Sigmoid colon (tissue), 7 donors: ENCODE measurements around the gene TNFRSF25. TPM values are rescaled to one million over a fixed set of nuclear protein-coding genes. Genes with fewer than 3 reads are reported as not detected.

ENCODE experiments used
- DNase-seq: peaks from one replicate; pipeline ENCODE4 v3.0.0-alpha.2; 2019
- H3K27ac ChIP-seq, 4 donors: fragments of 200-600 bp; sonication (generic); one replicate each; pipeline ENCODE4 v1.5.1; 2016 to 2019; ENCODE audit warnings: mild to moderate bottlenecking in 1 of 4
- H3K27me3 ChIP-seq, 3 donors: fragments of 200-600 bp; sonication (generic); one replicate each; pipeline ENCODE4 v1.5.1; 2019; ENCODE audit warnings: mild to moderate bottlenecking in 1 of 3
- H3K36me3 ChIP-seq, 4 donors: fragments of 200-600 bp; sonication (generic); one replicate each; pipeline ENCODE4 v1.5.1; 2016 to 2019
- H3K4me1 ChIP-seq, 4 donors: fragments of 200-600 bp; sonication (generic); one replicate each; pipeline ENCODE4 v1.5.1; 2017 to 2019
- H3K4me3 ChIP-seq, 4 donors: fragments of 200-600 bp; sonication (generic); one replicate each; pipeline ENCODE4 v1.5.1; 2017 to 2019; ENCODE audit warnings: mild to moderate bottlenecking in 2 of 4, moderate library complexity in 1 of 4
- H3K9me3 ChIP-seq, 4 donors: fragments of 200-600 bp in 3 of 4; sonication (generic) in 3 of 4; one replicate each; pipeline versions ENCODE4 v1.5.1 to v1.6.1; 2013 to 2019
- EP300 ChIP-seq, 4 donors: sonication (generic); formaldehyde crosslinking; IDR thresholded peaks; one replicate each; pipeline ENCODE4 v1.6.1; 2017; ENCODE audit warnings: antibody characterized with exemption in 4 of 4
- POLR2A ChIP-seq, 2 donors: fragments of 450-650 bp; IDR thresholded peaks; one replicate each; pipeline ENCODE4 v1.6.1; 2016; ENCODE audit warnings: antibody characterized with exemption in 2 of 2, mild to moderate bottlenecking in 2 of 2, moderate library complexity in 2 of 2
- POLR2AphosphoS5 ChIP-seq, 4 donors: sonication (generic); formaldehyde crosslinking; IDR thresholded peaks; one replicate each; pipeline ENCODE4 v1.6.1; 2017; ENCODE audit warnings: antibody characterized with exemption in 4 of 4
- WGBS, 2 donors: extraction: QIAGEN DNeasy Blood & Tissue Kit; methylation state at CpG; one replicate each; pipeline ENCODE4 v1.1.7; 2013; 5-methylcytosine and 5-hydroxymethylcytosine counted together
- intact Hi-C: fragments of 100-400 bp; cut with DNase I; formaldehyde crosslinking; loops from one replicate; pipeline ENCODE4 v1.15.1; 2023
- polyA plus RNA-seq, 3 donors: library from polyadenylated mRNA; stranded (reverse); fragments of 200-250 nt; gene quantifications; one replicate each; pipeline ENCODE4 v1.2.3, GENCODE V29; 2013
- total RNA-seq, 4 donors: library from RNA; depleted of rRNA; stranded (reverse); fragments of >200 nt; gene quantifications; one replicate each; pipeline ENCODE4 v1.1.0, GENCODE V29; 2016
- TF ChIP-seq, protein P1 (sequence below), 4 experiments: fragments of 450-650 bp in 3 of 4; fragments of 200-600 bp in 1 of 4; IDR thresholded peaks; one replicate each; pipeline ENCODE4 v1.5.1; 2016 to 2019; ENCODE audit warnings: antibody characterized with exemption in 4 of 4, mild to moderate bottlenecking in 3 of 4, moderate library complexity in 2 of 4
- donor health status: healthy with polysubstance abuse.
- donor health status: Bipolar disorder and iron deficiency.
- donor health status: healthy.

TNFRSF25 gene
- total and polyA plus RNA-seq, 7 donors: 2.5 to 65.9 (median 6.8) TPM

DNA sequence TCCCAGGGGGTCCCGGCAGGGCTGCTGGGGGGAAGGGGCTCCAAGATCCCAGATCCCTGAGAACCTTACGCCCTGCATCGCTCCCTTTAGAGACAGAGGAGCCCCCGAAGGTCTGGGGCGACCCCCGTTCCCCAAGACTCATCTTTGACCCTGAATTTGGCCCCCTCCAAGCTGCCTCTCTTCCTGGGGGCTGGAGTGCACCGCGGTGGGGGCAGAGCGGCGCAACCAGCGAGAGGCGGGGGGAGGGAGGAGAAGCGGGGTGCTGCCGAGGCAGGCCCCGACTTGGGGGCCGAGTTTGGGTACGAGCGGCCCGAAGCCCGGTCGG lies 30.9 kb upstream of the TNFRSF25 start:
- Histone ChIP-seq H3K36me3 (no peaks in the 10 kb centered on the region), H3K27ac (peak overlapping the region; percentile 43 to 68 (median 53)), H3K4me3 (peak overlapping the region; percentile 45 to 65 (median 58)), H3K27me3 (peaks cover 0 to 19% (median 0%) of the 10 kb centered on the region in 3 donors), H3K9me3 (no peaks in the 10 kb centered on the region), H3K4me1 (peaks cover 0 to 21% (median 17%) of the 10 kb centered on the region in 4 donors)
- DNase-seq: no peak
- intact Hi-C loops: no loop called here
- no peak for TF ChIP-seq POLR2A (IDR thresholded peaks at IDR 0.05)
- TF ChIP-seq EP300 (IDR thresholded peaks at IDR 0.05): no peak
- no peak for TF ChIP-seq POLR2AphosphoS5 (IDR thresholded peaks at IDR 0.05)
- TF ChIP-seq, protein P1, sequence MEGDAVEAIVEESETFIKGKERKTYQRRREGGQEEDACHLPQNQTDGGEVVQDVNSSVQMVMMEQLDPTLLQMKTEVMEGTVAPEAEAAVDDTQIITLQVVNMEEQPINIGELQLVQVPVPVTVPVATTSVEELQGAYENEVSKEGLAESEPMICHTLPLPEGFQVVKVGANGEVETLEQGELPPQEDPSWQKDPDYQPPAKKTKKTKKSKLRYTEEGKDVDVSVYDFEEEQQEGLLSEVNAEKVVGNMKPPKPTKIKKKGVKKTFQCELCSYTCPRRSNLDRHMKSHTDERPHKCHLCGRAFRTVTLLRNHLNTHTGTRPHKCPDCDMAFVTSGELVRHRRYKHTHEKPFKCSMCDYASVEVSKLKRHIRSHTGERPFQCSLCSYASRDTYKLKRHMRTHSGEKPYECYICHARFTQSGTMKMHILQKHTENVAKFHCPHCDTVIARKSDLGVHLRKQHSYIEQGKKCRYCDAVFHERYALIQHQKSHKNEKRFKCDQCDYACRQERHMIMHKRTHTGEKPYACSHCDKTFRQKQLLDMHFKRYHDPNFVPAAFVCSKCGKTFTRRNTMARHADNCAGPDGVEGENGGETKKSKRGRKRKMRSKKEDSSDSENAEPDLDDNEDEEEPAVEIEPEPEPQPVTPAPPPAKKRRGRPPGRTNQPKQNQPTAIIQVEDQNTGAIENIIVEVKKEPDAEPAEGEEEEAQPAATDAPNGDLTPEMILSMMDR (IDR thresholded peaks at IDR 0.05): no peak
- WGBS, 2 donors: 3 to 8% methylated on average over 21 of the region's 21 CpGs

DNA sequence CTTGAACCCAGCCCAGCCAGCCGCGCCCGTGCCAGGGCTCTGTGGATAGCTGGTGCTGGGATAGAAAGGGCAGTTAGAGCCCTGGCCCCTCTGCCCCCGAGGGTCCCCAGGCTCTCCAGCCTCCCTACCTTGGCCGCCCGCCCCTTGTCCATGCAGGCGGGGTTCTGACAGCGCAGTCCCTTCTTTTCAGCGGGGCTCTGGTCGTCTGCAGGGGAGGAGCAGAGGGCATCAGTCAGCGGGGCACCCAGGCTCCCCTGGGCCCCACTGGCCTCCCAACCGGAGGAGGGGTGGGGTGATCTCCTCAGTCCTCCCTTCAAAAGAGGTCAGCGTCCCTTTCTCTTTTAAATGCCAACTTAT lies 30.4 kb upstream of the TNFRSF25 start:
- H3K27me3 ChIP-seq: peaks cover 0 to 19% (median 0%) of the 10 kb centered on the region in 3 donors
- intact Hi-C loops: no loop called here
- no peaks in the 10 kb centered on the region for H3K9me3 ChIP-seq
- TF ChIP-seq, protein P1 (IDR thresholded peaks at IDR 0.05): no peak
- TF ChIP-seq POLR2AphosphoS5 (IDR thresholded peaks at IDR 0.05) (no peak), POLR2A (IDR thresholded peaks at IDR 0.05) (no peak), EP300 (IDR thresholded peaks at IDR 0.05) (no peak)
- peak overlapping the region in 3 of 4 donors; percentile 50 to 68 (median 56) for H3K27ac ChIP-seq
- no peaks in the 10 kb centered on the region for H3K36me3 ChIP-seq
- peaks cover 0 to 21% (median 17%) of the 10 kb centered on the region in 4 donors for H3K4me1 ChIP-seq
- 16 to 30% methylated on average over 13 of the region's 13 CpGs for WGBS, 2 donors
- H3K4me3 ChIP-seq: peak overlapping the region; percentile 45 to 65 (median 58)
- DNase-seq: no peak

GRCh38 chr1:6495540-6496364 lies 29.8 kb upstream of the TNFRSF25 start:
- no peaks in the 10 kb centered on the region for H3K9me3 ChIP-seq
- H3K4me3 ChIP-seq: peak overlapping the region in 1 of 4 donors; percentile 65
- intact Hi-C loops: no loop called here
- peaks cover 0 to 19% (median 2%) of the 10 kb centered on the region in 3 donors for H3K27me3 ChIP-seq
- H3K36me3 ChIP-seq: no peaks in the 10 kb centered on the region
- WGBS, 2 donors: 70 to 80% methylated on average over 14 of the region's 14 CpGs
- no peak for DNase-seq
- no peak overlapping the region for H3K27ac ChIP-seq
- TF ChIP-seq POLR2A (IDR thresholded peaks at IDR 0.05): no peak
- no peak for TF ChIP-seq POLR2AphosphoS5 (IDR thresholded peaks at IDR 0.05)
- TF ChIP-seq EP300 (IDR thresholded peaks at IDR 0.05): no peak
- TF ChIP-seq, protein P1 (IDR thresholded peaks at IDR 0.05): no peak
- H3K4me1 ChIP-seq: peaks cover 0 to 26% (median 22%) of the 10 kb centered on the region in 4 donors

DNA sequence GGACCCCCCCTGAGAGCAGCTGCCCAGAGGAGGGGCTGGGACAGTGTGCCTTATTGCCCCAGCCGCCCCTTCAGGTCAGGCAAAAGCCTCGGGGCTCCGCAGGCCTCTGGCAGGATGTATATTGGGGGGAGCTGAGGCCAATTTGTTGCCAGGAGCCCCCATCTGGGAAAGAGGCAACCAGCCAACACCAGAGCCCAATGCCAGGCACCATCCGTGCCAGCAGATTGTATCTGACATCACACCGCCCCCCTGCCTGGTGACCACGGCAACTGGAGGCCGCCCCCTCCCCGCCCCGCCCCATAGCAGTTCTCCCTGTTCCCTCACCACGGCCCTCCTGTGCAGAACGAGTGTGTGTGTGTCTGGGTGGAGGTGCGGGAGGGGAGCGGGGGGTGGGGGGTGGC lies 29.1 kb upstream of the TNFRSF25 start:
- intact Hi-C loops: no loop called here
- TF ChIP-seq POLR2A (IDR thresholded peaks at IDR 0.05): no peak
- TF ChIP-seq, protein P1 (IDR thresholded peaks at IDR 0.05): no peak
- no peak for TF ChIP-seq EP300 (IDR thresholded peaks at IDR 0.05)
- TF ChIP-seq POLR2AphosphoS5 (IDR thresholded peaks at IDR 0.05): no peak
- H3K4me3 ChIP-seq: no peak overlapping the region
- 33 to 42% methylated on average over 13 of the region's 13 CpGs for WGBS, 2 donors
- no peaks in the 10 kb centered on the region for H3K36me3 ChIP-seq
- H3K27ac ChIP-seq: no peak overlapping the region
- no peaks in the 10 kb centered on the region for H3K9me3 ChIP-seq
- no peak for DNase-seq
- H3K27me3 ChIP-seq: peaks cover 0 to 19% (median 9%) of the 10 kb centered on the region in 3 donors
- H3K4me1 ChIP-seq: peaks cover 0 to 33% (median 29%) of the 10 kb centered on the region in 4 donors
